ENCODE measurements around the gene VPS9D1.
A peak's percentile ranks its signal among the peaks of the same experiment; 100 is the strongest.
"Not testable (repeated sequence)": the region's sequence is repeated elsewhere in the genome, so short reads cannot be mapped to it uniquely, and the experiment has no call there.

Gene VPS9D1

GRCh38 chr16:89691986-89692569 is 28.6 kb downstream of the VPS9D1 start:
- no peak for DNase-seq

- DNase-seq = no peak
Observed at GRCh38 chr16:89691231-89691985, 29.3 kb downstream of the VPS9D1 start.

GRCh38 chr16:89690392-89690901 is 30.3 kb downstream of the VPS9D1 start:
- no peak for DNase-seq

GRCh38 chr16:89689621-89690020 is 31.1 kb downstream of the VPS9D1 start:
- not testable (repeated sequence) for DNase-seq

- no peak for DNase-seq
Observed at GRCh38 chr16:89689142-89689541, 31.6 kb downstream of the VPS9D1 start.

GRCh38 chr16:89688395-89688794 is 32.3 kb downstream of the VPS9D1 start:
- DNase-seq = no peak

GRCh38 chr16:89687092-89687940 is 33.4 kb downstream of the VPS9D1 start:
- DNase-seq = peak; percentile 23

GRCh38 chr16:89686520-89687091 is 34.1 kb downstream of the VPS9D1 start, which contains the start of gene CDK10:
Gene CDK10, plus strand, starts transcription at chr16:89686689. Its CDS starts 22 bp downstream, at chr16:89686711.
- peak; percentile 93 for DNase-seq

GRCh38 chr16:89685916-89686315 is 34.8 kb downstream of the VPS9D1 start:
- DNase-seq = no peak

GRCh38 chr16:89678258-89678657 is 42.4 kb downstream of the VPS9D1 start:
- no peak for DNase-seq

GRCh38 chr16:89672177-89672941 is 48.3 kb downstream of the VPS9D1 start:
- DNase-seq = no peak

GRCh38 chr16:89671565-89671964 is 49.1 kb downstream of the VPS9D1 start:
- not testable (repeated sequence) for DNase-seq

- DNase-seq = no peak
Observed at GRCh38 chr16:89670496-89671431, 49.9 kb downstream of the VPS9D1 start.

- no peak for DNase-seq
Observed at GRCh38 chr16:89669755-89670154, 50.9 kb downstream of the VPS9D1 start.

GRCh38 chr16:89668790-89669158 is 51.9 kb downstream of the VPS9D1 start:
- no peak for DNase-seq

GRCh38 chr16:89667633-89668032 is 53.1 kb downstream of the VPS9D1 start:
- DNase-seq = no peak

- DNase-seq = peak; percentile 30
Observed at GRCh38 chr16:89667000-89667399, 53.7 kb downstream of the VPS9D1 start.

GRCh38 chr16:89664238-89664637 is 56.5 kb downstream of the VPS9D1 start:
- DNase-seq = not testable (repeated sequence)

- no peak for DNase-seq
Observed at GRCh38 chr16:89661215-89661614, 59.5 kb downstream of the VPS9D1 start.

- DNase-seq = no peak
Observed at GRCh38 chr16:89660146-89660545, 60.6 kb downstream of the VPS9D1 start.
